GM19193 (cell line): ENCODE data around the gene MUC22.

Source experiments
- POLR2A ChIP-seq: IDR thresholded peaks from 4 replicates; pipeline ENCODE4 v1.6.1; 2011; ENCODE audit not compliant: insufficient read depth, insufficient read length; ENCODE audit errors: extremely low read depth

Gene MUC22

GRCh38 chr6:31010393-31011060 lies at the start of gene MUC22:
Gene MUC22 (plus strand): TSS chr6:31010474. CDS start chr6:31010707, 233 bp downstream.
- TF ChIP-seq POLR2A: no peak

- no peak for TF ChIP-seq POLR2A
Measured at GRCh38 chr6:30960907-30961673, 49.2 kb upstream of the MUC22 start.

- TF ChIP-seq POLR2A: no peak
Measured at GRCh38 chr6:30962716-30963115, 47.6 kb upstream of the MUC22 start.

GRCh38 chr6:30963641-30964040 lies 46.6 kb upstream of the MUC22 start:
- no peak for TF ChIP-seq POLR2A

GRCh38 chr6:30964075-30964474 lies 46.2 kb upstream of the MUC22 start:
- no peak for TF ChIP-seq POLR2A

GRCh38 chr6:30965140-30965601 lies 45.1 kb upstream of the MUC22 start:
- TF ChIP-seq POLR2A: no peak

GRCh38 chr6:30966154-30966553 lies 44.1 kb upstream of the MUC22 start:
- no peak for TF ChIP-seq POLR2A

GRCh38 chr6:30970946-30971345 lies 39.3 kb upstream of the MUC22 start:
- TF ChIP-seq POLR2A: no peak

GRCh38 chr6:30972816-30973215 lies 37.5 kb upstream of the MUC22 start:
- no peak for TF ChIP-seq POLR2A

- no peak for TF ChIP-seq POLR2A
Measured at GRCh38 chr6:30974490-30975252, 35.6 kb upstream of the MUC22 start.

GRCh38 chr6:30979141-30979540 lies 31.1 kb upstream of the MUC22 start:
- TF ChIP-seq POLR2A: no peak

- no peak for TF ChIP-seq POLR2A
Measured at GRCh38 chr6:30979690-30980089, 30.6 kb upstream of the MUC22 start.

GRCh38 chr6:30981942-30982772 lies 28.1 kb upstream of the MUC22 start:
- TF ChIP-seq POLR2A: no peak

- TF ChIP-seq POLR2A: no peak
Measured at GRCh38 chr6:30983439-30983838, 26.8 kb upstream of the MUC22 start, which contains the start of gene MUC21. Gene MUC21 (plus strand): TSS chr6:30983718. CDS start chr6:30983959, 241 bp downstream.

GRCh38 chr6:30985490-30985889 lies 24.8 kb upstream of the MUC22 start:
- no peak for TF ChIP-seq POLR2A

GRCh38 chr6:30987304-30987703 lies 23.0 kb upstream of the MUC22 start:
- TF ChIP-seq POLR2A: no peak
